Tibial artery (tissue), 4 donors: Measurements from ENCODE around the gene NTM.

Experiments used
- DNase-seq, 2 donors: peaks; one replicate each; pipeline ENCODE4 v3.0.0-alpha.2; 2019
- H3K27ac ChIP-seq, 2 donors: fragments of 200-600 bp; sonication (generic) in 1 of 2; 1 replicate in 1 of 2; 2 replicates in 1 of 2; pipeline ENCODE4 v1.5.1; 2018 to 2019; ENCODE audit warnings: mild to moderate bottlenecking in 1 of 2
- H3K27me3 ChIP-seq, 2 donors: fragments of 200-600 bp; sonication (generic) in 1 of 2; one replicate each; pipeline versions ENCODE4 v1.5.1 to v1.6.0; 2016 to 2019
- H3K36me3 ChIP-seq, 3 donors: fragments of 200-600 bp; sonication (generic) in 2 of 3; one replicate each; pipeline ENCODE4 v1.5.1; 2016 to 2019; ENCODE audit warnings: mild to moderate bottlenecking in 2 of 3
- H3K4me1 ChIP-seq, 4 donors: fragments of 200-600 bp; sonication (generic) in 2 of 4; 1 replicate in 3 of 4; 2 replicates in 1 of 4; pipeline ENCODE4 v1.5.1; 2016 to 2019
- H3K4me3 ChIP-seq, 2 donors: fragments of 200-600 bp; sonication (generic) in 1 of 2; 1 replicate in 1 of 2; 2 replicates in 1 of 2; pipeline ENCODE4 v1.5.1; 2018 to 2019; ENCODE audit warnings: mild to moderate bottlenecking in 2 of 2
- H3K9me3 ChIP-seq, 3 donors: fragments of 200-600 bp; sonication (generic) in 1 of 3; one replicate each; pipeline ENCODE4 v1.5.1; 2016 to 2019
- CTCF ChIP-seq, 2 experiments: fragments of 200-600 bp in 1 of 2; fragments of 450-650 bp in 1 of 2; IDR thresholded peaks; one replicate each; pipeline ENCODE4 v1.5.1; 2017 to 2019; ENCODE audit warnings: antibody characterized with exemption in 2 of 2, mild to moderate bottlenecking in 1 of 2, moderate library complexity in 1 of 2
- intact Hi-C: fragments of 100-400 bp; cut with DNase I; formaldehyde crosslinking; loops from one replicate; pipeline ENCODE4 v1.15.0; 2023; ENCODE audit warnings: low total_unique reads

The NTM gene

GRCh38 chr11:131606811-131607335 lies 236.5 kb downstream of the NTM start:
- Histone ChIP-seq H3K27ac (no peak overlapping the region), H3K4me1 (no peaks in the 10 kb centered on the region), H3K9me3 (no peaks in the 10 kb centered on the region), H3K27me3 (peaks cover 0 to 3% of the 10 kb centered on the region in 2 donors), H3K4me3 (no peak overlapping the region), H3K36me3 (no peaks in the 10 kb centered on the region)
- intact Hi-C loops: no loop called here
- DNase-seq: no peak
- TF ChIP-seq CTCF (IDR thresholded peaks at IDR 0.05): no peak

- H3K9me3 ChIP-seq: no peaks in the 10 kb centered on the region
- TF ChIP-seq CTCF (IDR thresholded peaks at IDR 0.05): no peak
- H3K27me3 ChIP-seq: peaks cover 0 to 3% of the 10 kb centered on the region in 2 donors
- H3K27ac ChIP-seq: no peak overlapping the region
- H3K4me1 ChIP-seq: no peaks in the 10 kb centered on the region
- H3K36me3 ChIP-seq: no peaks in the 10 kb centered on the region
- no peak for DNase-seq
- intact Hi-C loops: no loop called here
- no peak overlapping the region for H3K4me3 ChIP-seq
Measured at GRCh38 chr11:131609337-131609736, 238.9 kb downstream of the NTM start.

GRCh38 chr11:131609921-131610320 lies 239.5 kb downstream of the NTM start:
- no peak for TF ChIP-seq CTCF (IDR thresholded peaks at IDR 0.05)
- no peak for DNase-seq
- intact Hi-C loops: no loop called here

GRCh38 chr11:131611322-131611721 lies 240.9 kb downstream of the NTM start:
- no peak for DNase-seq
- peaks cover 0 to 3% of the 10 kb centered on the region in 2 donors for H3K27me3 ChIP-seq
- no peaks in the 10 kb centered on the region for H3K36me3 ChIP-seq
- no peak overlapping the region for H3K4me3 ChIP-seq
- no peak overlapping the region for H3K27ac ChIP-seq
- H3K9me3 ChIP-seq: no peaks in the 10 kb centered on the region
- intact Hi-C loops: no loop called here
- no peak for TF ChIP-seq CTCF (IDR thresholded peaks at IDR 0.05)
- no peaks in the 10 kb centered on the region for H3K4me1 ChIP-seq

More at GRCh38 chr11:131609921-131610320, 239.5 kb downstream of the NTM start:
- H3K36me3 ChIP-seq: no peaks in the 10 kb centered on the region
- H3K9me3 ChIP-seq: no peaks in the 10 kb centered on the region
- H3K27ac ChIP-seq: no peak overlapping the region
- H3K4me3 ChIP-seq: no peak overlapping the region
- peaks cover 0 to 3% of the 10 kb centered on the region in 2 donors for H3K27me3 ChIP-seq
- H3K4me1 ChIP-seq: no peaks in the 10 kb centered on the region

GRCh38 chr11:131612533-131612932 lies 242.1 kb downstream of the NTM start:
- TF ChIP-seq CTCF (IDR thresholded peaks at IDR 0.05): no peak
- Histone ChIP-seq H3K27me3 (peaks cover 0 to 3% of the 10 kb centered on the region in 2 donors), H3K27ac (no peak overlapping the region), H3K9me3 (no peaks in the 10 kb centered on the region), H3K36me3 (no peaks in the 10 kb centered on the region), H3K4me3 (no peak overlapping the region), H3K4me1 (no peaks in the 10 kb centered on the region)
- DNase-seq: no peak
- intact Hi-C loops: no loop called here

GRCh38 chr11:131614631-131615030 lies 244.2 kb downstream of the NTM start:
- Histone ChIP-seq H3K27me3 (peaks cover 0 to 3% of the 10 kb centered on the region in 2 donors), H3K36me3 (no peaks in the 10 kb centered on the region), H3K4me1 (no peaks in the 10 kb centered on the region), H3K27ac (no peak overlapping the region), H3K4me3 (no peak overlapping the region), H3K9me3 (no peaks in the 10 kb centered on the region)
- DNase-seq: no peak
- intact Hi-C loops: no loop called here
- TF ChIP-seq CTCF (IDR thresholded peaks at IDR 0.05): no peak
